Fibroblast of the aortic adventitia (primary cell): ENCODE data around the gene PM20D1. TPM values are rescaled to one million over a fixed set of nuclear protein-coding genes. Genes with fewer than 3 reads are reported as not detected.
A peak's percentile ranks its signal among the peaks of the same experiment; 100 is the strongest.

Experiments
- DNase-seq: peaks from one replicate; pipeline ENCODE4 v3.0.0-alpha.2; 2010; ENCODE audit warnings: low read depth
- H3K4me3 ChIP-seq: 2 replicates; pipeline ENCODE4 v1.5.1; 2011; ENCODE audit warnings: low read depth, mild to moderate bottlenecking, control low read depth, low read length, moderate library complexity
- CTCF ChIP-seq: IDR thresholded peaks from 2 replicates; pipeline ENCODE4 v1.5.1; 2011; ENCODE audit warnings: mild to moderate bottlenecking, low read length, control low read depth, inconsistent platforms; ENCODE audit not compliant: insufficient read depth
- total RNA-seq: library from RNA; depleted of rRNA; stranded (reverse); fragments of >200 nt; gene quantifications from 2 replicates; pipeline ENCODE4 v1.2.3, GENCODE V29; 2012; ENCODE audit warnings: low replicate concordance

Gene PM20D1
- total RNA-seq, 1 donor, result not detected

GRCh38 chr1:205794011-205794730 is 55.8 kb downstream of the PM20D1 start:
- TF ChIP-seq CTCF, result no peak
- no peak for DNase-seq
- H3K4me3 ChIP-seq, result no peak overlapping the region

GRCh38 chr1:205792961-205793673 is 56.8 kb downstream of the PM20D1 start:
- no peak for DNase-seq
- no peak for TF ChIP-seq CTCF
- H3K4me3 ChIP-seq, result no peak overlapping the region

- no peak overlapping the region for H3K4me3 ChIP-seq
- TF ChIP-seq CTCF, result no peak
- no peak for DNase-seq
These were observed 57.5 kb downstream of the PM20D1 start for GRCh38 chr1:205792481-205792881.

GRCh38 chr1:205791568-205792180 is 58.3 kb downstream of the PM20D1 start:
- peak; percentile 87 for TF ChIP-seq CTCF
- DNase-seq, result peak; percentile 64
- no peak overlapping the region for H3K4me3 ChIP-seq

GRCh38 chr1:205787287-205787916 is 62.5 kb downstream of the PM20D1 start:
- TF ChIP-seq CTCF, result no peak
- no peak overlapping the region for H3K4me3 ChIP-seq
- no peak for DNase-seq

GRCh38 chr1:205786601-205787000 is 63.3 kb downstream of the PM20D1 start:
- TF ChIP-seq CTCF, result no peak
- H3K4me3 ChIP-seq, result no peak overlapping the region
- DNase-seq, result no peak
